GM12874 (cell line): Measurements from ENCODE around the gene TRH.
A peak's percentile ranks its signal among the peaks of the same experiment; 100 is the strongest.

Experiments used
- TF ChIP-seq, protein P1 (sequence below): IDR thresholded peaks from 2 replicates; pipeline ENCODE4 v1.5.1; 2011; ENCODE audit warnings: low read depth, mild to moderate bottlenecking, control low read depth, low read length, moderate library complexity; ENCODE audit not compliant: insufficient read depth

TRH gene

DNA sequence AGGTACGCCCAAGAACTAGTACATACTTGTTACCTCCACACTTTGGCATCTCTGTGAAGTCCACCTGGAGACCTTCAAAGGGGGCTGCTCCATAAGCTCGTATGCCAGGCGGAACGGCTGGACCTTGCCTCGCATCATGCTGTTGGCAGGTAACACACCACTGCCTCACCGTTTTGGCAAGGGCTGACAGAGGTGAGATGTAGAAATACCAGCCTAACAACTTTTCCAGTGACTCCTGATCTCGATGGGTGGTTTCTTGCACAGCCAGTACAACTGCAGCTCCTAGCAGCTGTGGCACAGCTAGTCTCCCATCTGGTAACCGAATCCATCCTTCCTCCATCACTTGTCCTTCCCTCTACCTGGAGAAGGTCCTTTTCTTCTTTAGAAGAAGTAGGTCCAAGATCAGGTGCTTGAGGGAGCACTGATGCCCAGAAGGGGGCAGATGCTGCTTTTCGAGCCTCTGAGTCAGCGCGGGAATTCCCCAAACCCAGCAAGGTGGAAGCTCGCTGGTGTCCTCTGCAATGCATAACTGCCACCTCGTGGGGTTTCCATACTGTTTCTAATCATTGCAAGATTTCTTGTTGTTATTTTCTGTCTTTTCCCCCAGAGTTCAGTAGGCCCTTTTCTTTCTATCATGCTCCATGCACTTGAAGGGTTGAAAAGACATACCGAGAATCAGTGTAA lies 51.8 kb downstream of the TRH start:
- TF ChIP-seq, protein P1, sequence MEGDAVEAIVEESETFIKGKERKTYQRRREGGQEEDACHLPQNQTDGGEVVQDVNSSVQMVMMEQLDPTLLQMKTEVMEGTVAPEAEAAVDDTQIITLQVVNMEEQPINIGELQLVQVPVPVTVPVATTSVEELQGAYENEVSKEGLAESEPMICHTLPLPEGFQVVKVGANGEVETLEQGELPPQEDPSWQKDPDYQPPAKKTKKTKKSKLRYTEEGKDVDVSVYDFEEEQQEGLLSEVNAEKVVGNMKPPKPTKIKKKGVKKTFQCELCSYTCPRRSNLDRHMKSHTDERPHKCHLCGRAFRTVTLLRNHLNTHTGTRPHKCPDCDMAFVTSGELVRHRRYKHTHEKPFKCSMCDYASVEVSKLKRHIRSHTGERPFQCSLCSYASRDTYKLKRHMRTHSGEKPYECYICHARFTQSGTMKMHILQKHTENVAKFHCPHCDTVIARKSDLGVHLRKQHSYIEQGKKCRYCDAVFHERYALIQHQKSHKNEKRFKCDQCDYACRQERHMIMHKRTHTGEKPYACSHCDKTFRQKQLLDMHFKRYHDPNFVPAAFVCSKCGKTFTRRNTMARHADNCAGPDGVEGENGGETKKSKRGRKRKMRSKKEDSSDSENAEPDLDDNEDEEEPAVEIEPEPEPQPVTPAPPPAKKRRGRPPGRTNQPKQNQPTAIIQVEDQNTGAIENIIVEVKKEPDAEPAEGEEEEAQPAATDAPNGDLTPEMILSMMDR = peak; percentile 30
